GM23338 (cell line): ENCODE measurements around the gene LCE3E. TPM values are rescaled to one million over a fixed set of nuclear protein-coding genes. Genes with fewer than 3 reads are reported as not detected.

Experiments
- ATAC-seq: fragments of 200-7000 bp; cut with Tn5 transposase; 3 replicates; pipeline ENCODE4 v1.9.1; 2020
- DNase-seq: peaks from one replicate; pipeline ENCODE4 v3.0.0-alpha.2; 2015; ENCODE audit warnings: low spot score
- H2AFZ ChIP-seq: fragments of 200-600 bp; sonication (generic); 2 replicates; pipeline ENCODE4 v1.8.0; 2016; ENCODE audit warnings: antibody characterized with exemption, mild to moderate bottlenecking, moderate library complexity
- H3F3A ChIP-seq: fragments of 200-600 bp; sonication (generic); replicated peaks from 2 replicates; pipeline ENCODE4 v1.8.0; 2017; ENCODE audit warnings: antibody characterized with exemption, mixed run types, low read depth
- H3K27ac ChIP-seq: fragments of 200-600 bp; sonication (generic); 2 replicates; pipeline ENCODE4 v1.6.1; 2016; ENCODE audit warnings: low read depth
- H3K27me3 ChIP-seq: fragments of 200-600 bp; sonication (generic); 2 replicates; pipeline ENCODE4 v1.8.0; 2016; ENCODE audit warnings: mild to moderate bottlenecking, mixed run types, moderate library complexity; ENCODE audit not compliant: insufficient read depth
- H3K36me3 ChIP-seq: fragments of 200-600 bp; sonication (generic); 2 replicates; pipeline ENCODE4 v1.8.0; 2016; ENCODE audit warnings: mild to moderate bottlenecking; ENCODE audit not compliant: insufficient read depth
- H3K4me1 ChIP-seq: fragments of 200-600 bp; sonication (generic); 2 replicates; pipeline ENCODE4 v1.8.0; 2016; ENCODE audit warnings: mild to moderate bottlenecking, moderate library complexity; ENCODE audit not compliant: insufficient read depth
- H3K4me2 ChIP-seq: fragments of 200-600 bp; sonication (generic); 2 replicates; pipeline ENCODE4 v1.7.1; 2017; ENCODE audit warnings: mixed run types
- H3K4me3 ChIP-seq: fragments of 200-600 bp; sonication (generic); 2 replicates; pipeline ENCODE4 v1.6.1; 2016; ENCODE audit warnings: mixed run types
- H3K79me2 ChIP-seq: fragments of 200-600 bp; sonication (generic); replicated peaks from 2 replicates; pipeline ENCODE4 v1.8.0; 2017; ENCODE audit warnings: mild to moderate bottlenecking; ENCODE audit not compliant: insufficient read depth
- H3K9me2 ChIP-seq: fragments of 200-600 bp; sonication (generic); 2 replicates; pipeline ENCODE4 v1.8.0; 2017; ENCODE audit not compliant: insufficient read depth
- H4K20me1 ChIP-seq: fragments of 200-600 bp; sonication (generic); replicated peaks from 2 replicates; pipeline ENCODE4 v1.8.0; 2017; ENCODE audit warnings: mild to moderate bottlenecking; ENCODE audit not compliant: insufficient read depth
- H3K27ac Mint-ChIP-seq: 2 replicates; pipeline ENCODE4 v1.8.0; 2020; ENCODE audit warnings: inconsistent platforms, mild to moderate bottlenecking, moderate library complexity, mixed read lengths
- H3K27me3 Mint-ChIP-seq: 3 replicates; pipeline ENCODE4 v1.8.0; 2022; ENCODE audit warnings: low read depth, mild to moderate bottlenecking, moderate library complexity, mixed read lengths, inconsistent platforms; ENCODE audit not compliant: insufficient read depth, poor library complexity
- H3K36me3 Mint-ChIP-seq: 3 replicates; pipeline ENCODE4 v1.8.0; 2021; ENCODE audit warnings: low read depth, mild to moderate bottlenecking, inconsistent platforms, moderate library complexity, mixed read lengths
- H3K4me1 Mint-ChIP-seq: 3 replicates; pipeline ENCODE4 v1.8.0; 2020; ENCODE audit warnings: mild to moderate bottlenecking, inconsistent platforms, mixed read lengths
- H3K4me3 Mint-ChIP-seq: 3 replicates; pipeline ENCODE4 v1.8.0; 2021; ENCODE audit warnings: moderate library complexity, mild to moderate bottlenecking, inconsistent platforms, mixed read lengths
- H3K9me3 Mint-ChIP-seq: 3 replicates; pipeline ENCODE4 v1.8.0; 2020; ENCODE audit warnings: moderate library complexity, mild to moderate bottlenecking, inconsistent platforms, mixed read lengths
- CREB1 ChIP-seq: fragments of 250-450 bp; sonication (Bioruptor Pico); IDR thresholded peaks from 2 replicates; pipeline ENCODE4 v1.5.0; 2020; ENCODE audit warnings: low read depth, mild to moderate bottlenecking, moderate library complexity
- EZH2 ChIP-seq: fragments of 200-600 bp; sonication (generic); IDR thresholded peaks from one replicate; pipeline ENCODE4 v1.8.0; 2017; ENCODE audit warnings: antibody characterized with exemption, mild to moderate bottlenecking, low read depth; ENCODE audit not compliant: unreplicated experiment
- EZH2phosphoT487 ChIP-seq: fragments of 200-600 bp; sonication (generic); IDR thresholded peaks from one replicate; pipeline ENCODE4 v1.8.1; 2018; ENCODE audit warnings: antibody characterized with exemption; ENCODE audit not compliant: unreplicated experiment
- JUNB ChIP-seq: IDR thresholded peaks from one replicate; pipeline ENCODE4 v1.6.1; 2016; ENCODE audit warnings: antibody characterized with exemption; ENCODE audit not compliant: unreplicated experiment
- ZNF331 ChIP-seq: fragments of 250-450 bp; sonication (Bioruptor Pico); IDR thresholded peaks from 2 replicates; pipeline ENCODE4 v1.5.0; 2020; ENCODE audit warnings: low read depth, mild to moderate bottlenecking, moderate library complexity
- polyA plus RNA-seq: library from polyadenylated mRNA; unstranded; fragments of >200 nt; fragmentation: Nextera tagmentation; extraction: Ambion mirVana; gene quantifications from 2 replicates; pipeline ENCODE4 v1.2.1, GENCODE V29; 2016
- total RNA-seq: library from RNA; depleted of rRNA; stranded (reverse); fragments of >200 nt; shearing (Covaris generic); gene quantifications from 2 replicates; pipeline ENCODE4 v1.2.3, GENCODE V29; 2014
- TF ChIP-seq, protein P1 (sequence below), 2 experiments: fragments of 200-600 bp in 1 of 2; sonication (generic) in 1 of 2; conservative IDR thresholded peaks; 2 replicates each; pipeline versions ENCODE4 v1.5.1 to v1.6.1; 2016 to 2017; ENCODE audit warnings: antibody characterized with exemption in 2 of 2, low read depth in 2 of 2, mild to moderate bottlenecking in 2 of 2, moderate library complexity in 1 of 2
- TF ChIP-seq, protein P2 (sequence below): IDR thresholded peaks from 2 replicates; pipeline ENCODE4 v1.6.1; 2016; ENCODE audit warnings: antibody characterized with exemption
- TF ChIP-seq, protein P3 (sequence below): IDR thresholded peaks from one replicate; pipeline ENCODE4 v1.6.1; 2018; ENCODE audit warnings: antibody characterized with exemption; ENCODE audit not compliant: unreplicated experiment

Gene LCE3E
- total and polyA plus RNA-seq, 2 experiments from 2014 or later, result not detected

DNA sequence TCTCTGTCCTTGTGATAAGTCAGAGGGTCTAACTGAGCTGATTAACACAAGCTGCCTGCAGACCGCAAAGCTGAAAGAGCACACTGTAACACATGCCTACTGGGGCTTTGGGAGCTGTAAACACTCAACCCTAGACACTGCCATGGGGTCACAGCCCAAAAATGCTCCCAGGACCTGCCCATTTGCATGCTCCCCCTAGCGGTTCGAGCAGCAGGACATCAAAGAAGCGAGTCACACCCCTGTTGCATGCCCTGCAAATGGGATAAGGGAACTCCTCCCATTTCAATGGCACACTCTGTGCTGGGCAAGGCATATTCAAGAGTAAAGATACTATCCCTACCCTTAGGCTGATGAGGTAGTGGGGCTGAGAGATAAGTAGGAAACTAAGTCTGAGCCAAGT lies 22.8 kb downstream of the LCE3E start:
- Mint-ChIP-seq H3K4me1 (no peaks in the 10 kb centered on the region), H3K4me3 (no peak overlapping the region), H3K36me3 (no peaks in the 10 kb centered on the region; the same call in 2 of the 3 replicates), H3K27me3 (peaks cover 2% of the 10 kb centered on the region), H3K27ac (no peak overlapping the region), H3K9me3 (no peaks in the 10 kb centered on the region)
- Histone ChIP-seq H3K4me2 (no peak overlapping the region), H3K79me2 (no peaks in the 10 kb centered on the region), H3K4me1 (no peaks in the 10 kb centered on the region), H3K4me3 (no peak overlapping the region), H3K27ac (no peak overlapping the region), H3K36me3 (no peaks in the 10 kb centered on the region), H2AFZ (no peak overlapping the region), H3K9me2 (peaks cover 48% of the 10 kb centered on the region), H3K27me3 (no peaks in the 10 kb centered on the region), H3F3A (no peaks in the 10 kb centered on the region), H4K20me1 (no peaks in the 10 kb centered on the region)
- DNase-seq (peak; percentile 65), ATAC-seq (peak; percentile 83)
- TF ChIP-seq EZH2phosphoT487, result no peak
- no peak for TF ChIP-seq EZH2
- TF ChIP-seq CREB1 (CRISPR knock-in tag), result no peak
- TF ChIP-seq, protein P1, sequence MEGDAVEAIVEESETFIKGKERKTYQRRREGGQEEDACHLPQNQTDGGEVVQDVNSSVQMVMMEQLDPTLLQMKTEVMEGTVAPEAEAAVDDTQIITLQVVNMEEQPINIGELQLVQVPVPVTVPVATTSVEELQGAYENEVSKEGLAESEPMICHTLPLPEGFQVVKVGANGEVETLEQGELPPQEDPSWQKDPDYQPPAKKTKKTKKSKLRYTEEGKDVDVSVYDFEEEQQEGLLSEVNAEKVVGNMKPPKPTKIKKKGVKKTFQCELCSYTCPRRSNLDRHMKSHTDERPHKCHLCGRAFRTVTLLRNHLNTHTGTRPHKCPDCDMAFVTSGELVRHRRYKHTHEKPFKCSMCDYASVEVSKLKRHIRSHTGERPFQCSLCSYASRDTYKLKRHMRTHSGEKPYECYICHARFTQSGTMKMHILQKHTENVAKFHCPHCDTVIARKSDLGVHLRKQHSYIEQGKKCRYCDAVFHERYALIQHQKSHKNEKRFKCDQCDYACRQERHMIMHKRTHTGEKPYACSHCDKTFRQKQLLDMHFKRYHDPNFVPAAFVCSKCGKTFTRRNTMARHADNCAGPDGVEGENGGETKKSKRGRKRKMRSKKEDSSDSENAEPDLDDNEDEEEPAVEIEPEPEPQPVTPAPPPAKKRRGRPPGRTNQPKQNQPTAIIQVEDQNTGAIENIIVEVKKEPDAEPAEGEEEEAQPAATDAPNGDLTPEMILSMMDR (conservative IDR thresholded peaks at IDR 0.05; ENCODE audit: low read depth in 2 of 2), result peak; percentile 53 to 66

DNA sequence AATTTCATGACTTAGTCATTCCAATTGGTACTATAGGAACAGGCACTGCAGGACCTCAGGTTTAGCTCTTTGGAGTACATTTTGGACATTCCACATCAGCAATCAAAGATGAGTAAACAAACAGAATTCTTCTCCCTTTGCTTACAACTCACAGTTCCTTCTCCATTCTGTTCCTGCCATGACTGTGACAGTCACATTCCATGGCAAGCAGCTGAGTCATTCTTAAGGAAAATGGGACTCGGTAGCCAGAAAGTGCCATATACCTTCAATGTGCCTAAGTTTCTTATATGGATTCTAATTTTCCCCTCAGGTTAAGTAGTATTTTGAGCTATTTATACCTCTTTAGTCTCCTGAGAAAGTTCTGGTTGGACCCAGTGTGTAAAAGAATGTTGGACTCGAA lies 26.7 kb downstream of the LCE3E start:
- H3K36me3 Mint-ChIP-seq, result no peaks in the 10 kb centered on the region; the same call in 2 of the 3 replicates
- ATAC-seq, result no peak
- TF ChIP-seq CREB1 (CRISPR knock-in tag), result no peak
- TF ChIP-seq, protein P2, sequence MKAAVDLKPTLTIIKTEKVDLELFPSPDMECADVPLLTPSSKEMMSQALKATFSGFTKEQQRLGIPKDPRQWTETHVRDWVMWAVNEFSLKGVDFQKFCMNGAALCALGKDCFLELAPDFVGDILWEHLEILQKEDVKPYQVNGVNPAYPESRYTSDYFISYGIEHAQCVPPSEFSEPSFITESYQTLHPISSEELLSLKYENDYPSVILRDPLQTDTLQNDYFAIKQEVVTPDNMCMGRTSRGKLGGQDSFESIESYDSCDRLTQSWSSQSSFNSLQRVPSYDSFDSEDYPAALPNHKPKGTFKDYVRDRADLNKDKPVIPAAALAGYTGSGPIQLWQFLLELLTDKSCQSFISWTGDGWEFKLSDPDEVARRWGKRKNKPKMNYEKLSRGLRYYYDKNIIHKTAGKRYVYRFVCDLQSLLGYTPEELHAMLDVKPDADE, result no peak
- no peak for TF ChIP-seq JUNB
- TF ChIP-seq, protein P1 (conservative IDR thresholded peaks at IDR 0.05; ENCODE audit: low read depth in 2 of 2), result no peak
- no peak for TF ChIP-seq ZNF331 (CRISPR knock-in tag)
- TF ChIP-seq, protein P3, sequence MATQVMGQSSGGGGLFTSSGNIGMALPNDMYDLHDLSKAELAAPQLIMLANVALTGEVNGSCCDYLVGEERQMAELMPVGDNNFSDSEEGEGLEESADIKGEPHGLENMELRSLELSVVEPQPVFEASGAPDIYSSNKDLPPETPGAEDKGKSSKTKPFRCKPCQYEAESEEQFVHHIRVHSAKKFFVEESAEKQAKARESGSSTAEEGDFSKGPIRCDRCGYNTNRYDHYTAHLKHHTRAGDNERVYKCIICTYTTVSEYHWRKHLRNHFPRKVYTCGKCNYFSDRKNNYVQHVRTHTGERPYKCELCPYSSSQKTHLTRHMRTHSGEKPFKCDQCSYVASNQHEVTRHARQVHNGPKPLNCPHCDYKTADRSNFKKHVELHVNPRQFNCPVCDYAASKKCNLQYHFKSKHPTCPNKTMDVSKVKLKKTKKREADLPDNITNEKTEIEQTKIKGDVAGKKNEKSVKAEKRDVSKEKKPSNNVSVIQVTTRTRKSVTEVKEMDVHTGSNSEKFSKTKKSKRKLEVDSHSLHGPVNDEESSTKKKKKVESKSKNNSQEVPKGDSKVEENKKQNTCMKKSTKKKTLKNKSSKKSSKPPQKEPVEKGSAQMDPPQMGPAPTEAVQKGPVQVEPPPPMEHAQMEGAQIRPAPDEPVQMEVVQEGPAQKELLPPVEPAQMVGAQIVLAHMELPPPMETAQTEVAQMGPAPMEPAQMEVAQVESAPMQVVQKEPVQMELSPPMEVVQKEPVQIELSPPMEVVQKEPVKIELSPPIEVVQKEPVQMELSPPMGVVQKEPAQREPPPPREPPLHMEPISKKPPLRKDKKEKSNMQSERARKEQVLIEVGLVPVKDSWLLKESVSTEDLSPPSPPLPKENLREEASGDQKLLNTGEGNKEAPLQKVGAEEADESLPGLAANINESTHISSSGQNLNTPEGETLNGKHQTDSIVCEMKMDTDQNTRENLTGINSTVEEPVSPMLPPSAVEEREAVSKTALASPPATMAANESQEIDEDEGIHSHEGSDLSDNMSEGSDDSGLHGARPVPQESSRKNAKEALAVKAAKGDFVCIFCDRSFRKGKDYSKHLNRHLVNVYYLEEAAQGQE, result no peak

More for the DNA sequence above, 26.7 kb downstream of the LCE3E start:
- H3K79me2 ChIP-seq, result no peaks in the 10 kb centered on the region
- no peak overlapping the region for H3K4me3 ChIP-seq
- peaks cover 7% of the 10 kb centered on the region for H3K4me1 ChIP-seq
- H3K9me2 ChIP-seq, result peaks cover 55% of the 10 kb centered on the region
- Mint-ChIP-seq H3K4me3 (no peak overlapping the region), H3K27me3 (no peaks in the 10 kb centered on the region), H3K9me3 (no peaks in the 10 kb centered on the region), H3K4me1 (peaks cover 5% of the 10 kb centered on the region; the same call in 2 of the 3 replicates), H3K27ac (no peak overlapping the region)
- H2AFZ ChIP-seq, result no peak overlapping the region
- no peaks in the 10 kb centered on the region for H3K36me3 ChIP-seq
- no peak for DNase-seq
- H3K27me3 ChIP-seq, result no peaks in the 10 kb centered on the region
- no peak overlapping the region for H3K27ac ChIP-seq
- no peak overlapping the region for H3K4me2 ChIP-seq
- no peaks in the 10 kb centered on the region for H3F3A ChIP-seq
- no peaks in the 10 kb centered on the region for H4K20me1 ChIP-seq
